ENCODE data around the gene ECPAS.
"Not testable (repeated sequence)": the region's sequence is repeated elsewhere in the genome, so short reads cannot be mapped to it uniquely, and the experiment has no call there.

ECPAS gene

DNA sequence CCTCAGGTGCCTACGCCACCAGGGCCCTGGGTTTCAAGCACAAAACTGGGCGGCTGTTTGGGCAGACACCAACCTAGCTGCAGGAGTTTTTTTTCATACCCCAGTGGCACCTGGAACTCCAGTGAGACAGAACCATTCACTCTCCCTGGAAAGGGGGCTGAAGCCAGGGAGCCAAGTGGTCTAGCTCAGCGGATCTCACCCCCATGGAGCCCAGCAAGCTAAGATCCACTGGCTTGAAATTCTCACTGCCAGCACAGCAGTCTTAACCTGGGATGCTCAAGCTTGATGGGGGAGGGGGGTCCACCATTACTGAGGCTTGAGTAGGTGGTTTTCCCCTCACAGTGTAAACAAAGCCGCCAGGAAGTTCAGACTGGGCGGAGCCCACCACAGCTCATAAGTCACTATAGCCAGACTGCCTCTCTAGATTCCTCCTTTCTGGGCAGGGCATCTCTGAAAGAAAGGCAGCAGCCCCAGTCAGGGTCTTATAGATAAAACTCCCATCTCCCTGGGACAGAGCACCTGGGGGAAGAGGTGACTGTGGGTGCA lies 149.8 kb downstream of the ECPAS start:
- DNase-seq (ENCODE audit: low read depth in 2 of 2) = not testable (repeated sequence)

DNA sequence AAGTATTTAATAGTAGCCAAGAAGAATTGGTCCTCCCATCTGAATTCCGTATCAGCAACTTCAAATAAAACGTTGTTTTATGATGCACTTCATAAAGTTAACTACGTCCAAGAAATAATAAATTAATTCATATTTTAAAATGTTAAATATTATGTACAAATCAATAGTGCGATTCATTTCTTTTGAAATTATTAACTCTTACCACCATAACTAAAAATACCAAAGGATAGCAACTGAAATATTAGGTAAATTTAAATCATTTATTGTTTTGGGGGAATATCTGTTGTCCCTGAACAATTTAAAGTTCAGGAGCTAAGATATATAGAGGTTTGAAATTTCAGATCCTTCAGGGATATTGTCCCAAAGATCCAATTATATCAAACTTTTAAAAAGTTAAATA lies 154.1 kb downstream of the ECPAS start, which contains the start of gene OR2K2:
Gene OR2K2, minus strand, starts transcription at position 101 of the 400 bp plus-strand sequence. CDS start 1,791 bp downstream, outside the sequence.
- DNase-seq (ENCODE audit: low read depth in 2 of 2) = no peak

DNA sequence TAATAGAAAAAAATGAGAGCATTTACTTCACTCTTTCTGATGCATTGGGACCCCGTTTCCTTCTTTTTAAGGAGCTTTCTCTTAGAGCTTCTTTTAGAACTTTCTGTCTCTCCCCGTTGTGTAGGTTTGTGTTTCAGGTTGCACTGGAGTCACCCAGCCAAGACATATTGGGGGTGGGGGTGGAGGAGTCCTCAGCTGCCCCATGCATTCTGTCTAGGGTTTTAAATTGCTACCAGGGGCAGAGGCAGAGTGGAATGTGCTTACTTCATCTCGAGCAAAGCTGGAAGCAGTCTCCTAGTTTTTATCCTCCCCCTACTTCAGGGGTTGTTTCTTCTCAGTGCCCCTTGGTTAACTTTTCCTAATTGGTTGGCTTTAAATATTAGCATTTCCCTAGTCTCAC lies 163.6 kb downstream of the ECPAS start:
- no peak for DNase-seq (ENCODE audit: low read depth in 2 of 2)

DNA sequence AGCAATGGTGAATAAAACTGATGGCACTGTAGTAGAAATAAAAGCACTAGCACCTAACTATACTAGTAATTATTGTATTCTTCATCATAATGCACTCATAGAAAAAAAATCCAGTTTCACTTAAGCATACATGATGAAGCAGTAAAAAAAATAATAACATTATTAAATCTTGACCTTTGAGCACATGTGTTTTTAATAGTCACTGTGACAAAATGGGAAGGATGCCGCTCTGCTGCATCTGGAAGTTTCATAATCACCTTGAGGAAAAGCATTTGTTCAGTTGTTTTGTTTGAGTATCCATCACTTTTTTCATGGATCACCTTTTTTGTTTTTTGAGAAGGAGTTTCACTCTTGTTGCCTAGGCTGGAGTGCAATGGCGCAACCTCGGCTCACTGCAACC lies 167.4 kb downstream of the ECPAS start:
- no peak for DNase-seq (ENCODE audit: low read depth in 2 of 2)
